Activated naive CD8-positive, alpha-beta T cell treated with anti-CD3 and anti-CD28 coated beads, Interleukin-2, amount 10 ng/mL, durations not matched to agents 7 days and 5 days (primary cell): ENCODE data around the gene PIGP. TPM values are rescaled to one million over a fixed set of nuclear protein-coding genes. Genes with fewer than 3 reads are reported as not detected.
A peak's percentile ranks its signal among the peaks of the same experiment; 100 is the strongest.
"Not testable (repeated sequence)": the region's sequence is repeated elsewhere in the genome, so short reads cannot be mapped to it uniquely, and the experiment has no call there.

Experiments
- ATAC-seq: fragments of 150-1000 bp; cut with Tn5 transposase; one replicate; pipeline ENCODE4 v1.10.0; 2021; ENCODE audit warnings: low read depth, moderate library complexity
- POLR2A ChIA-PET: fragments of 350-600 bp; sonication (Branson Sonifier 250); formaldehyde crosslinking; loops from one replicate; lab custom pipeline; 2021; ENCODE audit warnings: antibody characterized with exemption; lab: Charles Lee
- DNase-seq: peaks from one replicate; pipeline ENCODE4 v3.0.0; 2021
- H3K27ac Mint-ChIP-seq: one replicate; pipeline ENCODE4 v1.8.0; 2022; ENCODE audit warnings: mild to moderate bottlenecking, mixed read lengths
- H3K27me3 Mint-ChIP-seq: one replicate; pipeline ENCODE4 v1.8.0; 2022; ENCODE audit warnings: mild to moderate bottlenecking, moderate library complexity, mixed read lengths
- H3K36me3 Mint-ChIP-seq: one replicate; pipeline ENCODE4 v1.8.0; 2021; ENCODE audit warnings: mild to moderate bottlenecking, mixed read lengths
- H3K4me1 Mint-ChIP-seq: one replicate; pipeline ENCODE4 v1.8.0; 2021; ENCODE audit warnings: mixed read lengths
- H3K4me3 Mint-ChIP-seq: one replicate; pipeline ENCODE4 v1.8.0; 2022; ENCODE audit warnings: mild to moderate bottlenecking, moderate library complexity, mixed read lengths
- H3K9me3 Mint-ChIP-seq: one replicate; pipeline ENCODE4 v1.8.0; 2021; ENCODE audit warnings: mixed read lengths
- total RNA-seq, 2 experiments: library from RNA; stranded (reverse); gene quantifications; one replicate each; pipeline ENCODE4 v1.2.3, GENCODE V29; 2021

PIGP gene
- total RNA-seq, 2 experiments from 2014 or later = 12.4 to 18.8 TPM

- H3K36me3 Mint-ChIP-seq = peaks cover 16% of the 10 kb centered on the region
- no peaks in the 10 kb centered on the region for H3K9me3 Mint-ChIP-seq
- H3K27ac Mint-ChIP-seq = peak overlapping the region; percentile 81
- DNase-seq (no peak), ATAC-seq (peak; percentile 49)
- peak overlapping the region; percentile 82 for H3K4me3 Mint-ChIP-seq
- peaks cover 27% of the 10 kb centered on the region for H3K4me1 Mint-ChIP-seq
- POLR2A ChIA-PET = interaction anchor here (1.9 kb wide), 1 partner anchor 83 kb away, joined by 5 read pairs; no protein-coding TSS in a partner anchor
- H3K27me3 Mint-ChIP-seq = peaks cover 1% of the 10 kb centered on the region
Observed at GRCh38 chr21:37072274-37072987, 440 bp downstream of the PIGP start.

DNA sequence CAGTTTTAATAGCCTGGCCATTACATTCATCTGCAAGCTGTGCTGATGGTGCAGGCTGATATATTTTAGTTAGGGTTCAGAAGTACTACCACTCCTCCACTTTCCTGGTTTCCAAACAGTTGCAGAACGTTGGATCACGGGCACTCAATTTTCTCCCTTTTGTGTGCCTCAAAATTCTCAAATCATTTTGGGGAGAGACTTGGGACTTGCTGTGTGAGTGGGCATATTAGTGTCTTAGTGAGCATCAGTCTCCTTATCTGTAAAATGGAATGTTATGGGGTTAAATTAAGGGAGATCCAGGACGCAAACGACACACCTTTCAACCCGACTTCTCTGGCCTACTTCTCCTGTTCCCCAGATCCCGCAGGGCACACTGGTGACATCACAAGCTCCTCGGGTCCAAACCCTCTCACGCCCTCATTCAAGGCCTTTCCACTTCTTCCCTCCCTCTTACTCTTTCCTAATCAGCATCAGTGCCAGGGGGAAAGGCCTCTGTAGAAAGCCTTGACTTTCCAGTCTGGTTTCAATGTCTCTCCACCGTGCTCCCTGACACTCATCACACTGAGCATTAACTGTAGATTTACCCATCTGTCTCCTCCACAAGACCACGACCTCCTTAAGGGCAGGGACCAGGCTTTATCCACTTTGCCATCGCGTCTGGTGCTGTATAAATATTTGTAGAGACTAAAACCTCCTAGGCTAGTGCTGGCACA, 1.2 kb downstream of the PIGP start:
- Mint-ChIP-seq H3K27me3 (peaks cover 1% of the 10 kb centered on the region), H3K4me1 (peaks cover 27% of the 10 kb centered on the region), H3K36me3 (peaks cover 16% of the 10 kb centered on the region), H3K27ac (peak overlapping the region; percentile 81), H3K4me3 (peak overlapping the region; percentile 82), H3K9me3 (no peaks in the 10 kb centered on the region)
- ATAC-seq (no peak), DNase-seq (no peak)
- POLR2A ChIA-PET = interaction anchor here (0.9 to 1.9 kb wide), 2 partner anchors 82 to 187 kb away, joined by 3 to 5 read pairs; no protein-coding TSS in a partner anchor

GRCh38 chr21:37065561-37066177, 7.2 kb downstream of the PIGP start:
- Mint-ChIP-seq H3K27ac (no peak overlapping the region), H3K36me3 (peaks cover 12% of the 10 kb centered on the region), H3K4me1 (peaks cover 10% of the 10 kb centered on the region), H3K27me3 (no peaks in the 10 kb centered on the region), H3K4me3 (no peak overlapping the region), H3K9me3 (no peaks in the 10 kb centered on the region)
- POLR2A ChIA-PET = no interaction called here
- DNase-seq (no peak), ATAC-seq (no peak)

DNA sequence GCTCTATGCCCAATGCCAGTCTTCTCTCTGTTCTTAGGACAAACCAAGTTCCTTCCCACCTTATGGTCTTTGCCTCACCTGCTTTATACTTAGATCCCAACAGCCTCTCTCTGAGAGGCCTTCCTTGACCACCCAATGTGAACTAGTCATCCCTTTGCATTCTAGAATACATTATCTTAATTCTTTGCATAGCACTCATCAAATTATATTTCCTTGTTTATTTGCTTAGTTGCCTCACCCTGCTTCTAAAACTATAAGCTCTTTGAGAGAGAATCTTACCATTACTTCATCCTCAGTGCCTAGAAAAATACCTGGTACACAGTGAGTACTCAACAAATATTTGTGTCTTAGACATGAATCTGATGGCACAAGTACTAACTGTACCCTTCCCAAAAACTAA, 8.0 kb downstream of the PIGP start:
- peaks cover 9% of the 10 kb centered on the region for H3K4me1 Mint-ChIP-seq
- H3K36me3 Mint-ChIP-seq = peaks cover 9% of the 10 kb centered on the region
- H3K27me3 Mint-ChIP-seq = no peaks in the 10 kb centered on the region
- no peak for ATAC-seq
- no peaks in the 10 kb centered on the region for H3K9me3 Mint-ChIP-seq
- POLR2A ChIA-PET = no interaction called here
- H3K27ac Mint-ChIP-seq = no peak overlapping the region
- H3K4me3 Mint-ChIP-seq = no peak overlapping the region
- no peak for DNase-seq

DNA sequence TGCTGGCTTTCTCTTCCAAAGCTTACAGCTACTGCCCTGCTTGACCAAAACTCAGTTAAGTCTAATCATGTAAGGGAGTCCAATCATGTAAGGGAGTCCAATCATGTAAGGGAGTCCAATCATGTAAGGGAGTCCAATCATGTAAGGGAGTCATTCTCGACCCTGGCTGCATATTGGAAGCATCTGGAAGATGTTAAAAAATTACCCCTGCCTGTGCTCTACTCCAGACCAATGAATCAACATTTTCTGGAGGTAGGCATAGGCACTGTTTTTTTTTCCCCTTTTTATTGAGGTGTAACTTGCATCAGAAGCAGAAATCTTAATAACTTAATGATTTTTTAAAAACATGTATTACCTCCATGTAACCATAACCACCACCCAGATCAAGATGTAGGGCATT, 9.4 kb downstream of the PIGP start:
- Mint-ChIP-seq H3K36me3 (peaks cover 4% of the 10 kb centered on the region), H3K4me3 (no peak overlapping the region), H3K27me3 (no peaks in the 10 kb centered on the region), H3K27ac (no peak overlapping the region), H3K9me3 (no peaks in the 10 kb centered on the region), H3K4me1 (peaks cover 9% of the 10 kb centered on the region)
- no peak for DNase-seq
- ATAC-seq = no peak
- POLR2A ChIA-PET = no interaction called here

GRCh38 chr21:37062593-37062935, 10.3 kb downstream of the PIGP start:
- Mint-ChIP-seq H3K36me3 (peaks cover 2% of the 10 kb centered on the region), H3K4me1 (peaks cover 9% of the 10 kb centered on the region), H3K27me3 (no peaks in the 10 kb centered on the region), H3K27ac (no peak overlapping the region), H3K9me3 (no peaks in the 10 kb centered on the region), H3K4me3 (no peak overlapping the region)
- DNase-seq (no peak), ATAC-seq (no peak)
- POLR2A ChIA-PET = no interaction called here

- ATAC-seq = peak; percentile 42
- peaks cover 2% of the 10 kb centered on the region for H3K36me3 Mint-ChIP-seq
- no peak overlapping the region for H3K27ac Mint-ChIP-seq
- H3K4me3 Mint-ChIP-seq = no peak overlapping the region
- no peaks in the 10 kb centered on the region for H3K9me3 Mint-ChIP-seq
- POLR2A ChIA-PET = no interaction called here
- DNase-seq = no peak
- peaks cover 9% of the 10 kb centered on the region for H3K4me1 Mint-ChIP-seq
- H3K27me3 Mint-ChIP-seq = no peaks in the 10 kb centered on the region
Observed at GRCh38 chr21:37061926-37062592, 10.8 kb downstream of the PIGP start.

- no peaks in the 10 kb centered on the region for H3K27me3 Mint-ChIP-seq
- H3K4me1 Mint-ChIP-seq = peaks cover 9% of the 10 kb centered on the region
- no peak overlapping the region for H3K27ac Mint-ChIP-seq
- POLR2A ChIA-PET = no interaction called here
- H3K9me3 Mint-ChIP-seq = no peaks in the 10 kb centered on the region
- peaks cover 2% of the 10 kb centered on the region for H3K36me3 Mint-ChIP-seq
- ATAC-seq = no peak
- H3K4me3 Mint-ChIP-seq = no peak overlapping the region
- no peak for DNase-seq
Observed at GRCh38 chr21:37060296-37060695, 12.6 kb downstream of the PIGP start.

DNA sequence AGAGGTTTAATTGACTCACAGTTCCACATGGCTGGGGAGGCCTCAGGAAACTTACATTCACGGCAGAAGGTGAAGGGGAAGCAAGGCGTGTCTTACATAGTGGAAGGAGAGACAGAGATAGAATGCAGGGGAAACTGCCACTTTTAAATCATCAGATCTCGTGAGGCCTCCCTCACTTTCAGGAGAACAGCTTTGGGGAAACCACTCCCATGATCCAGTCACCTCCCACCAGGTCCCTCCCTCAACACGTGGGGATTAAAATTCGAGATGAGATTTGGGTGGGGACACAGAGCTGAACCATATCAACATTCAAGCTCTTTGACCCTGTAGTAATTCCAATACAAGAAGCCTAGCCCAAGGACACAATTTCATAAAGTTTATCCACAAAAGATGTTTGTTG, 13.7 kb downstream of the PIGP start:
- no peak overlapping the region for H3K27ac Mint-ChIP-seq
- ATAC-seq = no peak
- peaks cover 9% of the 10 kb centered on the region for H3K4me1 Mint-ChIP-seq

DNA sequence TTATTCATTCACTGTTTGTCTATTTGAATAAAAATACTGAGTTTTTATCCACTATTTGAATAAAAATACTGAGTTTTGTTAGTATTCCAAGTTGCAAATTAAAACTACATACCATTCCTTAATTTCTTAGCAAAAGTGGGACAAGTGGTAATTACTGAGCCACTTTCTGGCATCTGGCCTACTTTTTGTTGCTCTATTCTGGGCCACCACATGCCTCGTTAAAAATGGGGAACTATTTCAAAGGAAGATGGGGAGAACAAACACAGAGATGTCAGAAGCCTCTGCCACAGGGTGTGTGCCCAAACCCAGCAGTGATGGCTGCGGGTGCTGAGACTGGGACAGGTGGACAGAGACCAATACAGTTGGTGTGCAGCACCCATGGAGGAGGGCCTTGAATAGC, 14.6 kb downstream of the PIGP start:
- H3K4me3 Mint-ChIP-seq = no peak overlapping the region
- H3K4me1 Mint-ChIP-seq = peaks cover 9% of the 10 kb centered on the region
- H3K9me3 Mint-ChIP-seq = no peaks in the 10 kb centered on the region
- no peak for DNase-seq
- H3K27ac Mint-ChIP-seq = no peak overlapping the region
- no peaks in the 10 kb centered on the region for H3K36me3 Mint-ChIP-seq
- POLR2A ChIA-PET = no interaction called here
- H3K27me3 Mint-ChIP-seq = no peaks in the 10 kb centered on the region
- ATAC-seq = no peak

More for the DNA sequence above, 13.7 kb downstream of the PIGP start:
- Mint-ChIP-seq H3K27me3 (no peaks in the 10 kb centered on the region), H3K36me3 (no peaks in the 10 kb centered on the region), H3K4me3 (no peak overlapping the region), H3K9me3 (no peaks in the 10 kb centered on the region)
- no peak for DNase-seq
- POLR2A ChIA-PET = interaction anchor here (0.6 kb wide), 1 partner anchor 14 kb away, joined by 4 read pairs; no protein-coding TSS in a partner anchor

DNA sequence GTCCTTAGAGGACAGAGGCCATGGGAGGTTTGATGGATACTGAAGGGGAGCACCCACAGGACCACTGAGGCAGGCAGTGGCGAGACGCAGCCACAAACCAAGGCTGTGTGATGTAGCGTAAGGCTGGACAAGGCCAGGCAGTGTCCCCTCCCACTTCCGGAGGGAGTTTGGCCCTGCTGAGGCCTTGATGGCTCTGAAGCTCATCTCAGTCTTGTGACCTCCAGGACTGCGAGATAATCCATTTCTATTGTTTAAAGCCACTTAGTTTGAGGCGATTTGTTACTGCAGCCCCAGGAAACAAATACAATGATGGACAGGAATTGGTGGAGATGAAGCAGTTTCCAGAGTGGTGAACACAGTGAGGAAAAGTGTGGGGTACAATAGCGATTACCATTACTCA, 15.3 kb downstream of the PIGP start:
- H3K9me3 Mint-ChIP-seq = no peaks in the 10 kb centered on the region
- ATAC-seq (no peak), DNase-seq (no peak)
- peaks cover 9% of the 10 kb centered on the region for H3K4me1 Mint-ChIP-seq
- H3K27me3 Mint-ChIP-seq = no peaks in the 10 kb centered on the region
- POLR2A ChIA-PET = no interaction called here
- no peak overlapping the region for H3K27ac Mint-ChIP-seq
- H3K4me3 Mint-ChIP-seq = no peak overlapping the region
- H3K36me3 Mint-ChIP-seq = no peaks in the 10 kb centered on the region

DNA sequence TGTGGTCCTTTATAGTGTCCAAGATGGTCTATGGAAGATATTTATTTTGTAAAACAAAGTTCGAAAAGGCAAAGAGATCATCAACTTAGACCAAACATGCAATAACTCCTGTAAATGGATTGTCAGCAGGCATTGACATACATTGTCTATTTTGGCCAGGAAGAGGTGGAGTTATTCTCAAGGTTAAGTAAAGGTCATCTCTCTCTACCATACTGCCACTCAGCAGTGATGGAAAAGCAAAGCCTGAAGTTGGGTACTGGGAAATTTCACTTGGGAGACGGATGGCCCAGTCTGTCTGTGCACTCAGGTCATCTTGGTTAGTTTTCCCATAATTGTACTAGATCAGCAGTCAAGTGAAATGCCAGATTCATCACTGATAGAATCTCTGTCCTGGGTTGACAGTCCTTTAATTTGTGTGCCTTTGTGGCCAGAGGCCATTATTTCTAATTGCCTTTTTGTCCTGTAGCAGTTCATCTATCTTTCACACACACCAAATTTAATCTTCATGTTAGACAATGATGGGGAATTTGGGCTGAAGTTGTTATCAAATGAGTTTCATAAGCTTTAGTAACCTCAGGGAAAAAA, 17.5 kb downstream of the PIGP start:
- ATAC-seq (no peak), DNase-seq (no peak)
- no peaks in the 10 kb centered on the region for H3K36me3 Mint-ChIP-seq
- POLR2A ChIA-PET = no interaction called here
- no peak overlapping the region for H3K27ac Mint-ChIP-seq
- peaks cover under 1% of the 10 kb centered on the region for H3K27me3 Mint-ChIP-seq
- H3K4me1 Mint-ChIP-seq = peaks cover 1% of the 10 kb centered on the region
- H3K9me3 Mint-ChIP-seq = no peaks in the 10 kb centered on the region
- H3K4me3 Mint-ChIP-seq = no peak overlapping the region

DNA sequence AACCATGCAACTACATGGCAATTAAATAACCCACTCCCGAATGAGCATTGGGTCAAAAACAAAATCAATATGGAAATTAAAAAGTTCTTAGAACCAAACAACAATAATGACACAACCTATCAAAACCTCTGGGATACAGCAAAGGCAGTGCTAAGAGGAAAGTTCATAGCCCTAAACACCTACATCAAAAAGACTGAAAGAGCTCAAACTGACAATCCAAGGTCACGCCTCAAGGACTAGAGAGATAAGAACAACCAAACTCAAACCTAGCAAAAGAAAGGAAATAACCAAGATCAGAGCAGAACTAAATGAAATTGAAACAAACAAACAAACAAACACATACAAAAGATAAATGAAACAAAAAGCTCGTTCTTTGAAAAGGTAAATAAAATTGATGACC, 23.1 kb downstream of the PIGP start:
- DNase-seq, H3K4me3 Mint-ChIP-seq, ATAC-seq, H3K27ac Mint-ChIP-seq, H3K9me3 Mint-ChIP-seq, POLR2A ChIA-PET, H3K36me3 Mint-ChIP-seq: not testable (repeated sequence)
- Mint-ChIP-seq H3K4me1 (peaks cover 11% of the 10 kb centered on the region), H3K27me3 (peaks cover 40% of the 10 kb centered on the region)
